Measurements from ENCODE around the gene PJVK. TPM values are rescaled to one million over a fixed set of nuclear protein-coding genes. Genes with fewer than 3 reads are reported as not detected.

Gene PJVK
- total and polyA plus RNA-seq, 2 of the 13 experiments (the other 11 are each of a cell fraction or from before 2014, with no cell fraction given), result 1.2 to 2.6 TPM

- TF ChIP-seq ZNF513 (CRISPR knock-in tag; conservative IDR thresholded peaks at IDR 0.05), result no peak
- no peak for TF ChIP-seq THRA (CRISPR knock-in tag; IDR thresholded peaks at IDR 0.05; ENCODE audit: borderline replicate concordance)
- peak; percentile 29; the same call in 1 of the 2 replicates for TF ChIP-seq TARDBP (CRISPR knock-in tag; IDR thresholded peaks at IDR 0.05)
- TF ChIP-seq ZNF674 (CRISPR knock-in tag; IDR thresholded peaks at IDR 0.05; ENCODE audit: low read depth), result 0 out of 2 replicates have a peak, but pooled peaks have one; percentile 1
- TF ChIP-seq YEATS2 (CRISPR knock-in tag; IDR thresholded peaks at IDR 0.05; ENCODE audit: borderline replicate concordance), result no peak
- no peak for TF ChIP-seq GTF3A (CRISPR knock-in tag; conservative IDR thresholded peaks at IDR 0.05)
- no peak for TF ChIP-seq ZFP1 (CRISPR knock-in tag; IDR thresholded peaks at IDR 0.05)
- TF ChIP-seq ZNF441 (CRISPR knock-in tag; IDR thresholded peaks at IDR 0.05; ENCODE audit: borderline replicate concordance), result no peak
- no peak for TF ChIP-seq MYNN (CRISPR knock-in tag; IDR thresholded peaks at IDR 0.05; ENCODE audit: low read depth)
- TF ChIP-seq TAF1 (CRISPR knock-in tag; IDR thresholded peaks at IDR 0.05), result no peak
- no peak for TF ChIP-seq ZNF34 (CRISPR knock-in tag; IDR thresholded peaks at IDR 0.05; ENCODE audit: borderline replicate concordance)
- no peak for TF ChIP-seq CHD2 (IDR thresholded peaks at IDR 0.05; ENCODE audit: low read depth, low read length)
- no peak for TF ChIP-seq SNAPC2 (CRISPR knock-in tag; IDR thresholded peaks at IDR 0.05)
- no peak for TF ChIP-seq FOXM1 (CRISPR knock-in tag; IDR thresholded peaks at IDR 0.05)
- TF ChIP-seq ZNF761 (CRISPR knock-in tag; conservative IDR thresholded peaks at IDR 0.05), result no peak
- TF ChIP-seq THAP11 (CRISPR knock-in tag; IDR thresholded peaks at IDR 0.05), result no peak
- TF ChIP-seq SCMH1 (CRISPR knock-in tag; IDR thresholded peaks at IDR 0.05; ENCODE audit: borderline replicate concordance), result no peak
- peak; percentile 8; the same call in 1 of the 2 replicates for TF ChIP-seq ZC3H13 (CRISPR knock-in tag; IDR thresholded peaks at IDR 0.05)
- TF ChIP-seq DR1 (CRISPR knock-in tag; IDR thresholded peaks at IDR 0.05), result no peak
- TF ChIP-seq FOXA3 (CRISPR knock-in tag; IDR thresholded peaks at IDR 0.05), result no peak
- 0 out of 2 replicates have a peak, but pooled peaks have one; percentile 54 for TF ChIP-seq NFKBIZ (CRISPR knock-in tag; IDR thresholded peaks at IDR 0.05)
- TF ChIP-seq GPN1 (CRISPR knock-in tag; IDR thresholded peaks at IDR 0.05; ENCODE audit: borderline replicate concordance), result no peak
- peak; percentile 2 for TF ChIP-seq TEAD3 (CRISPR knock-in tag; optimal IDR thresholded peaks at IDR 0.05; ENCODE audit: borderline replicate concordance)
- TF ChIP-seq ZNF891 (CRISPR knock-in tag; IDR thresholded peaks at IDR 0.05), result no peak
- no peak for TF ChIP-seq USF2 (IDR thresholded peaks at IDR 0.05; ENCODE audit: low read depth, low read length)
- TF ChIP-seq USF2 (CRISPR knock-in tag; IDR thresholded peaks at IDR 0.05; ENCODE audit: borderline replicate concordance), result no peak
- TF ChIP-seq ATF1 (CRISPR knock-in tag; IDR thresholded peaks at IDR 0.05), result no peak
- TF ChIP-seq ZNF557 (CRISPR knock-in tag; IDR thresholded peaks at IDR 0.05), result no peak
- TF ChIP-seq GATAD2A (CRISPR knock-in tag; IDR thresholded peaks at IDR 0.05), result 0 out of 2 replicates have a peak, but pooled peaks have one; percentile 11
Observed at GRCh38 chr2:178449700-178450523, 1.3 kb upstream of the PJVK start (continued).
